ENCODE measurements around the gene TBC1D14.
"Not testable (repeated sequence)": the region's sequence is repeated elsewhere in the genome, so short reads cannot be mapped to it uniquely, and the experiment has no call there.

TBC1D14 gene

GRCh38 chr4:6972911-6973310, 63.3 kb downstream of the TBC1D14 start:
- no peak for DNase-seq (ENCODE audit: low spot score)

- peak; percentile 63 for DNase-seq (ENCODE audit: low spot score)
Observed at GRCh38 chr4:6974138-6974848, 64.7 kb downstream of the TBC1D14 start.

DNA sequence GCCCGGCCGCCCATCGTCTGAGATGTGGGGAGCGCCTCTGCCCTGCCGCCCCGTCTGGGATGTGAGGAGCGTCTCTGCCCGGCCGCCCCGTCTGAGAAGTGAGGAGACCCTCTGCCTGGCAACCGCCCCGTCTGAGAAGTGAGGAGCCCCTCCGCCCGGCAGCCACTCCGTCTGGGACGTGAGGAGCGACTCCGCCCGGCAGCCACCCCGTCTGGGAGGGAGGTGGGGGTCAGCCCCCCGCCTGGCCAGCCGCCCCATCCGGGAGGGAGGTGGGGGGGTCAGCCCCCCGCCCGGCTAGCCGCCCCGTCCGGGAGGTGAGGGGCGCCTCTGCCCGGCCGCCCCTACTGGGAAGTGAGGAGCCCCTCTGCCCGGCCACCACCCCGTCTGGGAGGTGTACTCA, 68.2 kb downstream of the TBC1D14 start:
- not testable (repeated sequence) for DNase-seq (ENCODE audit: low spot score)

GRCh38 chr4:6983544-6984142, 74.0 kb downstream of the TBC1D14 start:
- DNase-seq (ENCODE audit: low spot score), result no peak

DNA sequence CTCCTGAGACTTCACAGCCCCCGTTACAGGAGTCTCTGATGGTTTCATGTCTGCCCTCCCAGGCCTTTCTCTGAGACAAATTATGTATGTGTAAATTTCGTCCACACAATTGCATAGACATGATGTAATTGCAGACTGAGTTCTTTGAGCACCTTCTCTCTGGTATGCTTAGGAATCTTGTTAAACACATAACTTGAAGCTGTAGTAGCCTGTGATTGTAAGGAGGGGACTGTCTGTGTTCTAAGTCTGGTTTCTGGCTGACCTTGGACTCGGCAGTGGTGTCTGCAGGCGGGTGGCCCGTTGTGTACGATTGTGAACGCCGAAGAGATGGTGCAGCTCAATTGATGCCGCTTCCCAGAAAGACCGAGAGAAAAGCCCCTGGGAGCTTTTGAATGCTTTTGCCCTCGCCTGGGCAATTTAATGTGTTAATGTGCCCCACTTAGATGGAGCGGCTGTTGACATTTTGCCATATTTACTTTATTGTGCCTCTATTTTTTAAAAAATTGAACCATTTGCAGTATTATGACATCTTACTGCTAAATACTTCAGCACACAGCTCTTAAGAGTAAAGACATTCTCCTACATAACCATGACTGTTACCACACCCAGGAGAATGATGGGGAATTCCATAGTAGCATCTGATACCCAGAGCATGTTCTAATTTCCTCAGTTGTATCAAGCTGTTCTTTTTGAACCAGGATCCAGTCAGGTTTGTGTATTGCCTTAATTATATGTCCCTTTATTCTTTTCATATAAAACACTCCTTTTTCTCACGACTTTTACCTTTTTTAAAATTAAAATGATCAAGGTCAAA, 75.2 kb downstream of the TBC1D14 start:
- no peak for DNase-seq (ENCODE audit: low spot score)

GRCh38 chr4:6986072-6986780, 76.6 kb downstream of the TBC1D14 start:
- DNase-seq (ENCODE audit: low spot score), result peak; percentile 37

GRCh38 chr4:6986781-6987587, 77.4 kb downstream of the TBC1D14 start:
- peak; percentile 82 for DNase-seq (ENCODE audit: low spot score)

DNA sequence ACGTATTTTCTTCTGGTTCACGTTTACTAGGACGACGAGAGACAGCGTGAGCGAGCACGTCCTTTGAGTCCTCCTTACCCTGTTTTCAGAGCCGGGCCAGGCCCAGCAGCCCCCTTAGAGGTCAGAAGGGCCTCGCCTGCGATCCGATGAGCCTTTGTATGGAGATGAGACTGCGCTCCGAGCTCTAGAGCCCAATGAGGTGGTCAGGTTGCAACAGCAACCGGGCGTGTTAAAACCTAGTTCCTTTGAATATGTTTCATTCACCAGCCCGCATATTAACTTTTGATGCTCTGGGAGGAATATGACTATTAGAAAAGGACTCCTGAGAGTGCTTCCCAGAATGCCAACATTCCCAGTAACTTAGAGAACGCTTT, 77.9 kb downstream of the TBC1D14 start:
- DNase-seq (ENCODE audit: low spot score), result peak; percentile 30

DNA sequence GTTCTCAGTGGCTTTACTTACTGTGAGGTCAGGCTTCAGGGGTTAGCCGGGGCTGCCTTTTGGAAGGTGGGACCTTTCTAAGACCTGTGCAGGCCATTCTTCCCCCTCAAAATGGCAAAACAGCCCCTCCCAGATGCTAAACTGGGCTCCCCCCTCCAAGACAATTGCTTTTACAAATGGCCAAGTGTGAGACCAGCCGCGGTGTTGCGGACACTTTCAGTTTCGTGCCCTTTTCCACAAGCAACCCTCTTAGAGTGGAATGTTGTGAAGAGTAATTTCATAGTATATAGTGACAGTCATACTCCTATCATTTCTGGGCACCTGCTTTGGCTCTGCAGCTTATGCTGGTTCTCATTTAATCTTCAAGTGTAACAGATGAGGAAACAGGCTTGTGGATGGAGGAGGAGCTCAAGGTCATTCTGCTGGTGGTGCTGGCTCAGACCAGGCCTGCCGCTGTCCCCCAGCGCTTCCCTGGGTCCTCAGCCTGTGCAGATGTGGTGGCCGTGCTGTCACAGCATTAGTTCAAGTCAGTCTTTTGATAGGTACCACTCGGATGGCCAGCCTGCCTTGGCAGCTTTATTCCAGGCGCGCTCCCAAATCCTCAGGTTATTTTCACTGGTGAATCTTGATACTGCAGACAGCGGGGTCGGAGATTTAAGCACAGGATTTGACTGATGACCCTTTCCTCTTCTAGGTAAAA, 78.5 kb downstream of the TBC1D14 start:
- no peak for DNase-seq (ENCODE audit: low spot score)

- no peak for DNase-seq (ENCODE audit: low spot score)
Observed at GRCh38 chr4:6989331-6989923, 79.8 kb downstream of the TBC1D14 start.

- no peak for DNase-seq (ENCODE audit: low spot score)
Observed at GRCh38 chr4:6990661-6991060, 81.0 kb downstream of the TBC1D14 start.

DNA sequence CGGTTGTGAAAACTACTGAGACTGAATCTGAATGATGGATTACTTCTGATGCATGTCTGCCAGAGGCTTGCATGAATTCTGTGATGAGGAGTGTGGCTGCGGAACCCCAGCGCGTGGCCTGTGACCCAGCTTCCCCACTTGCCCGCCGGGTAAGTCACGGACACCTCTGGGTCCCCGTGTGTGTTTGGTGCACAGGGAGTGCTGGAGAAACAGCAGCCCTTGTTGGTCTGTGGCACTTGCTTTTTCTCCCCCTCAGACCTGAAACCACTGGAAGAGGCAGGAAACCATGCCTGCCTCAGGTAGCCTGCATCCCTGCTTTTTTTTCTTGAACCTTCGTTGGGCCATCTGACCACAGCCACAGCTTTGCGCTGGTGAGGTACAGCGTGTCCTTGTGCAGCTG, 81.6 kb downstream of the TBC1D14 start:
- DNase-seq (ENCODE audit: low spot score), result no peak

DNA sequence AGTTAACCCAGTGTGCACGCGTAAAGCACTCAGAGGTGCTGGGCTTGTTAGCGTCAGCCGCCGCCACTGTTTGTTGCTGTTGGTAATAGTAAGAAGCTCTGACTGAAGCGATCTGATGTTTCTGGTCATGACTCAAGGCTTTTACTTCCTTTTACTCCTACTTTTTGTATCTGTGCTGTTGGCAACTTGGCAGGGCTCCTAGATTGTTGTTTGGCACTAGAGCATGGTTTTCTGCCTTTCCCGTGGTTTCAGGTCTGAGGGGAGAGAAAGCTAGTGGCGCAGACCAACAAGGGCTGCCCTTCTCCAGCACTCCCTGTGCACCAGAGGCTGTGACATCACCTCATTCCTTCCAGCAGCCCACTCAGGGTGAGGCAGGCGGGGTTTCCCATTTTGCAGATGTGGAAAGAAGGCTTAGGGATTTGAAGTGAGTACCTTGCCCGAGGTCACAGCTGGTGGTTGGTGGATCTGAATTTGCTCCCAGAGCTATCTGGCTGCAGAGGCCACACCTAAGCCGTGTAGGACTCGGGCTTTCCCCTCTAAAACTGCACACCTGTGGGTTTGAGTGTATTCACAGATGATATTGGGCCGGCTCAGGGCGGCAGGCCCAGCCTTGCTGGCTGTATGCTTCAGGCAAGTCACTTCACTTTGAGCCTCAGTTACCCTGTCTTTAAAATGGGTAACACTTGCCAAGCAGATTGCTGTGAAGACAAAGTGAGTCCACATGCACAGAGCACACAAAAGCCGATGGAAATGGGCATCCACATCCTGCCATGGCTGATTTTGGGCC, 82.3 kb downstream of the TBC1D14 start:
- DNase-seq (ENCODE audit: low spot score), result no peak

- DNase-seq (ENCODE audit: low spot score), result peak; percentile 55
Observed at GRCh38 chr4:6992728-6993677, 83.4 kb downstream of the TBC1D14 start.

DNA sequence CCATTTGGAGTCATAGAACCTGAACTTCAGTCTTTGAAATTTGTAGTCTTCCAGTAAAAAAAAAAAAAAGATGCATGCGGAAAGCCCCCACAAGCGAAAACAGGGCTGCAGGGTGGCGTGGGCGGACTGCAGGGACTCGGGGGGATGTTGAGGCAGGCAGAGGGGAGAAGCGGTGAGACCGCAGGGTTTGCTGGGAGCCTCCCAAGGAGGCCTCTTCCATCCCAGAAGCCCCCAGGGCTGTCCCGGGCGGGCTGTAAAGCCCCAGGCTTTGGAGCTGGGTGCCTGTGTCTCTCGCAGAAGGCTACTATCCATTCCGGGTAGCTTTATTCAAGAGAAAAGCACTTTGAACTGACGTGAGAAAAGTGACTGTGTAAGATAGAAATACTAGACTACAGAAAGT, 86.9 kb downstream of the TBC1D14 start:
- no peak for DNase-seq (ENCODE audit: low spot score)

GRCh38 chr4:6999172-7000086, 89.8 kb downstream of the TBC1D14 start:
- DNase-seq (ENCODE audit: low spot score), result peak; percentile 81

- DNase-seq (ENCODE audit: low spot score), result no peak
Observed at GRCh38 chr4:7000421-7001176, 91.0 kb downstream of the TBC1D14 start.

All from SW480 (cell line).